HUES48 (cell line): ENCODE measurements around the gene DPYD.

Experiments
- H3K27ac ChIP-seq: one replicate; pipeline ENCODE4 v1.7.0; 2013; ENCODE audit warnings: low read depth, low read length, inconsistent platforms
- H3K27me3 ChIP-seq: 2 replicates; pipeline ENCODE4 v1.6.1; 2013; ENCODE audit warnings: mild to moderate bottlenecking, low read length; ENCODE audit not compliant: control insufficient read depth, insufficient read depth
- H3K36me3 ChIP-seq: 2 replicates; pipeline ENCODE4 v1.6.1; 2013; ENCODE audit warnings: low read length; ENCODE audit not compliant: control insufficient read depth, insufficient read depth
- H3K4me1 ChIP-seq: 2 replicates; pipeline ENCODE4 v1.6.1; 2013; ENCODE audit warnings: mild to moderate bottlenecking, low read length; ENCODE audit not compliant: control insufficient read depth, insufficient read depth
- H3K4me3 ChIP-seq: 2 replicates; pipeline ENCODE4 v1.5.1; 2013; ENCODE audit warnings: mild to moderate bottlenecking, low read depth, low read length
- H3K9ac ChIP-seq: 2 replicates; pipeline ENCODE4 v1.6.1; 2013; ENCODE audit warnings: mild to moderate bottlenecking, low read depth, low read length, moderate library complexity
- H3K9me3 ChIP-seq: 2 replicates; pipeline ENCODE4 v1.6.1; 2013; ENCODE audit warnings: low read length; ENCODE audit not compliant: control insufficient read depth, insufficient read depth

The DPYD gene

DNA sequence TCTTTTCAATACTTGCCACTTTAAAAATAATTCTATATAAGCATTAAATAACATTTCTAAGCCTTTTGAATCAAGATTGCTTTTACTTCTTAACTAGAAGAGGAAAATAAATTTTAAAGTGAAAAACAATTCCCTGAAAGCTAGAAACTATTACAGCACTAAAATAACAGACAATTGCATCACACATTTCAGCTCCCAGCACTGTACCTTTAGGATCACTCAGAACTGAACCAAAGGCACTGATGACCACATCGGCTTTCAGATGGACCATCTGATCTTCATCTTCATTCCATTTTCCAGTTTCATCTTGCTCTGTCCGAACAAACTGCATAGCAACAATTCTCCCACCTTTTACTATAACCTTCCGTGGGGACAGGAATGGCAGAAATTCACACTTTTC lies 347.3 kb downstream of the DPYD start:
- H3K27me3 ChIP-seq: no peaks in the 10 kb centered on the region
- H3K9me3 ChIP-seq: no peaks in the 10 kb centered on the region
- no peak overlapping the region for H3K27ac ChIP-seq
- no peaks in the 10 kb centered on the region for H3K4me1 ChIP-seq
- no peak overlapping the region for H3K4me3 ChIP-seq
- H3K36me3 ChIP-seq: no peaks in the 10 kb centered on the region
- no peak overlapping the region for H3K9ac ChIP-seq

DNA sequence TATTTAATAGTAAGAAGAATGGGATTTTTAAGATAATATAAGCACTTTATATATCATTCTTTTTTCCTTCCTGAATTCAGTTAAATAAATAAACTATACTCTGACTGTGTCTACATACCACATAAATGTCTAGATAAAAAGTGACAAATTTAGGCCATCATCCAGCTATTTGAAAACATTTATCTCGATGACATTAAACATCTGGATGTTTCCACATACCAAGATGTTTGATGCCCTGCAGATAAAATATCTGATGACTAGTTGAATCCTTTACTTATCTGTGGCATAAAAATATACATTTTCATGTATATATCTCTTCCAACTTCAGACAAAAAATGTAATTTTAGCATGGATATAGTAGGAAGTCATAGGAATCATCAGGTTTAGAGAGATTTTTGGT lies 348.3 kb downstream of the DPYD start:
- H3K27ac ChIP-seq: no peak overlapping the region
- H3K4me1 ChIP-seq: no peaks in the 10 kb centered on the region
- no peaks in the 10 kb centered on the region for H3K36me3 ChIP-seq
- no peaks in the 10 kb centered on the region for H3K27me3 ChIP-seq
- H3K9me3 ChIP-seq: no peaks in the 10 kb centered on the region
- no peak overlapping the region for H3K9ac ChIP-seq
- no peak overlapping the region for H3K4me3 ChIP-seq

DNA sequence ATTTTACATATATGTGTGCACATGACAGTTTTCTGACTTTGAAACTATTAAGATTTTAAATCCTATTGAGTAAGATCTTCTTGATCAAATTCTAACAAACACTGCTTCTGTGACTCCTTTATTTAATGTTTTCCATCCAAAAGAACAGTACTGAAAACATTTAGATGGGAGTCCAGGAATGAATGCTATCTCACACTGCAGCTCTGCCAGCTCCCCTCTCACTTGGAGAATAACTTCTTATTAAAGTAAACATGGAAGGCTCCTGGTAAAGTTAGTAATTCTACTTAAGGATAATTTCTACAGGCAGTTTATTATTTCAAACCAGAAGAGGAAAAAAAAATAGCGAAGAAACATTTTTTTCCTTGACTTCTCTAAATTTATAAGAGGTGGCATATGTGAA lies 349.1 kb downstream of the DPYD start:
- Histone ChIP-seq H3K4me1 (peaks cover 5% of the 10 kb centered on the region; the same call in 1 of the 2 replicates), H3K27me3 (no peaks in the 10 kb centered on the region), H3K9me3 (no peaks in the 10 kb centered on the region), H3K4me3 (no peak overlapping the region), H3K36me3 (no peaks in the 10 kb centered on the region), H3K9ac (no peak overlapping the region), H3K27ac (no peak overlapping the region)

DNA sequence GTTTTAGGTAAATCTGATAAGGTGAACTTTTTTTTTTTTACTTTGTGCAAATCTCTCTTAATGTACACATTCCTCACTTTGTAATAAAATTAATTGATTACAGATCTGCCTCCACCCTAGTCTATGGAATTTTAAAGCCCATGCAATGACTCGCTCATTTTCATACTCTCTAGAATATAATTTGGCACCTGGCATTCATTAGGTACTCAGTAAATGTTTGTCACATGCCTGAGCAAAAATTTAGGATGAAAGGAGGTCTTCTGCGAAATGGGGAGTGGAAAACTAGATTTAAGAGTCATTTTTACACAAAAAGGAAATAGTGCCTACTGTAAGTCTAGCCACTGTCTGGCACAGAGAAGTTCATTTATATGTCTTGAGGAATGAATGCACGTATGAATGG lies 350.1 kb downstream of the DPYD start:
- no peaks in the 10 kb centered on the region for H3K36me3 ChIP-seq
- no peak overlapping the region for H3K27ac ChIP-seq
- no peak overlapping the region for H3K4me3 ChIP-seq
- H3K4me1 ChIP-seq: peaks cover 15% of the 10 kb centered on the region
- no peaks in the 10 kb centered on the region for H3K9me3 ChIP-seq
- H3K27me3 ChIP-seq: no peaks in the 10 kb centered on the region
- no peak overlapping the region for H3K9ac ChIP-seq

DNA sequence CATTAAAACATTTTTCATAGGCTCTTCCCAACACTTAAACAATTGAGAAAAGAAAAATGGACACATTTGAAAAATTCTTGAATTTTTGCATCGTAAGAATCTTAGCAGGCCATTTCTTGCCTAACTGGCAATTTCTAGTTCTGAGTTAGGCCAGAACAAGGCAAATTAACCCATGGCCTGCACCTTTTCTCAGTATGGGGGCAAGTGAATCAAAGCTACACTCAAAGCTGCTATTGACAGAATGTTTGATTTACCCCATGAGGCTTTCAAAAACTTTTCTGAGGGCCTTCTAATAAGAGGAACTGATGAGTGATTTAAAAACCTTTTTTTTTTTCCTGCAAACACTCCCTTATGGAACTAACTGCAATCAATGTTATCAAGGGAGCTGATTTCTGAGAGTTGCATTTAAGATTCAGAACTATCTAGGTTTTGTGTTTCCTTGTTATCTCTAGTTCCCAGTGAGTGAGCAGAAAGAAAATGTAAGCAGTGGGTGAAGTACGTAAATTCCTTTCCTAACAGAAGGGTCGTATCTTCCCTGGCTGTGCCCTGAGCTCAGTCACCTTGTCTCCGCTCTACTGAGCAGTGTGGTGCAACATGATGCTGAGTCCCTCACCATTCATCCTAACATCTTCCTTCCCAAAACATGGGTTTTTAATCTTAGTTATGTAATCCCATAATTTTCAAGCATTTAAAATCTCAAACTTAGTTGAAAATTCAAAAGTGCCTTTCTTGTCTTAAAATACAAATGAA lies 353.7 kb downstream of the DPYD start:
- H3K9ac ChIP-seq: no peak overlapping the region
- no peaks in the 10 kb centered on the region for H3K36me3 ChIP-seq
- H3K27ac ChIP-seq: peak overlapping the region; percentile 53
- H3K27me3 ChIP-seq: no peaks in the 10 kb centered on the region
- H3K4me1 ChIP-seq: peaks cover 18% of the 10 kb centered on the region
- no peak overlapping the region for H3K4me3 ChIP-seq
- no peaks in the 10 kb centered on the region for H3K9me3 ChIP-seq

GRCh38 chr1:97565886-97566285 lies 354.9 kb downstream of the DPYD start:
- Histone ChIP-seq H3K27me3 (no peaks in the 10 kb centered on the region), H3K4me3 (no peak overlapping the region), H3K9ac (no peak overlapping the region), H3K4me1 (peaks cover 18% of the 10 kb centered on the region), H3K27ac (no peak overlapping the region), H3K9me3 (no peaks in the 10 kb centered on the region), H3K36me3 (no peaks in the 10 kb centered on the region)

DNA sequence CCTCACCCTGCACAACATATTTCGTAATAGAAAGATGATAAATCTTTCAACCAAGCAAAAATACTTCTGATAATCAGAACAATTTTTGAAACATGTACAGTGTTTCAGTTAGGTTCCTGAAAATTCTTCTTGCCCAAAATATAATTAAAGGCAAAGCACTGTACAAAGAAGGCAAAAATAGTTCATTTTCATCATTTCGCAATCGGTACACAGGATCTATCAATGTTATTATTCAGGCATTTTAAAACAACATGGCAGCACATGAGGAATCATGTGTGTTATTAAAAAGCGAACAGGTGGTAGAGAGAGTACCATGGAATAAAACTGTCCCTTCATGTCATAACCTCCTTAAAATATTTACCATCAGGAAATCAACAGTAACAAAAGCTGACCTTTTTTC lies 356.9 kb downstream of the DPYD start:
- H3K4me3 ChIP-seq: no peak overlapping the region
- H3K27ac ChIP-seq: no peak overlapping the region
- peaks cover 18% of the 10 kb centered on the region for H3K4me1 ChIP-seq
- H3K9me3 ChIP-seq: no peaks in the 10 kb centered on the region
- H3K9ac ChIP-seq: no peak overlapping the region
- no peaks in the 10 kb centered on the region for H3K36me3 ChIP-seq
- H3K27me3 ChIP-seq: no peaks in the 10 kb centered on the region

DNA sequence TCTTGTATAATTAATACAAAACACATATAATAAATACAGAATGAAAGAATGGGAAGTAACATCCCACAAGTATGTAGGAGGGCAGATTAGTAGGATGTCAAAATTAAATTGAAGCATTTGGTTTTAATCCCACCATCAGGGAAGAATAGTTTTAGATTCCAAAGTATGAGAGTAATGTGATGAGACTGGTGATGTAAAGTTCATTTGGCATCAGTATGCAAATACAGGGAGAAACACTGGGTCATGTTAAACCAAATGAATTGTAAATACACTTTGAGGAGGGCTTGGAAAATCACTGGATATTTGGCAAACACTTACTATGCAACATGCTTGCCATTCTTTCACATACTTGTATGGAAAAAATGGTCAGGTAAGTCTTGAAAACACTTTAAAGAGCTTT lies 358.8 kb downstream of the DPYD start:
- H3K9me3 ChIP-seq: no peaks in the 10 kb centered on the region
- peaks cover 17% of the 10 kb centered on the region for H3K4me1 ChIP-seq
- no peaks in the 10 kb centered on the region for H3K36me3 ChIP-seq

GRCh38 chr1:97560714-97561113 lies 360.1 kb downstream of the DPYD start:
- Histone ChIP-seq H3K36me3 (no peaks in the 10 kb centered on the region), H3K4me3 (no peak overlapping the region), H3K4me1 (0 out of 2 replicates have a peak, but pooled peaks cover 3% of the 10 kb centered on the region), H3K27ac (no peak overlapping the region), H3K9ac (no peak overlapping the region), H3K9me3 (no peaks in the 10 kb centered on the region), H3K27me3 (no peaks in the 10 kb centered on the region)

More for the DNA sequence above, 358.8 kb downstream of the DPYD start:
- no peak overlapping the region for H3K4me3 ChIP-seq
- H3K27ac ChIP-seq: no peak overlapping the region
- H3K9ac ChIP-seq: no peak overlapping the region
- no peaks in the 10 kb centered on the region for H3K27me3 ChIP-seq

DNA sequence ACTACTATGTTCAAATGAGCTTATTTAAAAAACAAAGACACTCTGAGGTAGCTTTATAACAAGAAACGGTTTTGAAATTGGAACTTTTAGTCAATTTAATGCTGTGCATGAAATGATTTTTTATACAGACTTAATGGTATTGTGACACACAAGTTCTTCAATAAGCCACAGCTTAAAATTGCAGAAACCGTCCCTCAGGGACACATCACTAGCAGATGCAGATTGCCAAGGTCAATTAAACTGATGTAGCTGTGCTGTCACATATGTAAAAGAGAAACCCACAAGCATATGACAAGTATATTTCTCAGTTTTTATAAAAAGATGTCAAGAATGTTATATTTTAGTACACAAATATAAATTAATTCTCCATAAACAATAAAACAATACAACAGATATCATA lies 366.9 kb downstream of the DPYD start:
- Histone ChIP-seq H3K27me3 (no peaks in the 10 kb centered on the region), H3K9ac (no peak overlapping the region), H3K4me3 (no peak overlapping the region), H3K27ac (no peak overlapping the region), H3K9me3 (no peaks in the 10 kb centered on the region), H3K36me3 (no peaks in the 10 kb centered on the region), H3K4me1 (no peaks in the 10 kb centered on the region)

GRCh38 chr1:97551113-97551512 lies 369.7 kb downstream of the DPYD start:
- Histone ChIP-seq H3K9ac (no peak overlapping the region), H3K27ac (no peak overlapping the region), H3K27me3 (no peaks in the 10 kb centered on the region), H3K36me3 (no peaks in the 10 kb centered on the region), H3K4me1 (no peaks in the 10 kb centered on the region), H3K9me3 (no peaks in the 10 kb centered on the region), H3K4me3 (no peak overlapping the region)
